T47D (cell line): ENCODE measurements around the gene KIAA0753.
A peak's percentile ranks its signal among the peaks of the same experiment; 100 is the strongest.
"Not testable (repeated sequence)": the region's sequence is repeated elsewhere in the genome, so short reads cannot be mapped to it uniquely, and the experiment has no call there.

Experiments
- DNase-seq, 2 experiments: peaks; one replicate each; pipeline versions ENCODE4 v3.0.0 to v3.0.0-alpha.2; 2011 to 2012; ENCODE audit warnings: low read depth in 1 of 2, low spot score in 1 of 2
- JUND ChIP-seq: IDR thresholded peaks from 2 replicates; pipeline ENCODE4 v1.6.1; 2012; ENCODE audit warnings: low read depth
- in situ Hi-C: cut with HindIII; loops from 2 replicates; pipeline ENCODE4 v1.10.0; 2016; ENCODE audit warnings: low sequenced_read_pairs, low pct_unique_long_range_greater_than_20kb

KIAA0753 gene

DNA sequence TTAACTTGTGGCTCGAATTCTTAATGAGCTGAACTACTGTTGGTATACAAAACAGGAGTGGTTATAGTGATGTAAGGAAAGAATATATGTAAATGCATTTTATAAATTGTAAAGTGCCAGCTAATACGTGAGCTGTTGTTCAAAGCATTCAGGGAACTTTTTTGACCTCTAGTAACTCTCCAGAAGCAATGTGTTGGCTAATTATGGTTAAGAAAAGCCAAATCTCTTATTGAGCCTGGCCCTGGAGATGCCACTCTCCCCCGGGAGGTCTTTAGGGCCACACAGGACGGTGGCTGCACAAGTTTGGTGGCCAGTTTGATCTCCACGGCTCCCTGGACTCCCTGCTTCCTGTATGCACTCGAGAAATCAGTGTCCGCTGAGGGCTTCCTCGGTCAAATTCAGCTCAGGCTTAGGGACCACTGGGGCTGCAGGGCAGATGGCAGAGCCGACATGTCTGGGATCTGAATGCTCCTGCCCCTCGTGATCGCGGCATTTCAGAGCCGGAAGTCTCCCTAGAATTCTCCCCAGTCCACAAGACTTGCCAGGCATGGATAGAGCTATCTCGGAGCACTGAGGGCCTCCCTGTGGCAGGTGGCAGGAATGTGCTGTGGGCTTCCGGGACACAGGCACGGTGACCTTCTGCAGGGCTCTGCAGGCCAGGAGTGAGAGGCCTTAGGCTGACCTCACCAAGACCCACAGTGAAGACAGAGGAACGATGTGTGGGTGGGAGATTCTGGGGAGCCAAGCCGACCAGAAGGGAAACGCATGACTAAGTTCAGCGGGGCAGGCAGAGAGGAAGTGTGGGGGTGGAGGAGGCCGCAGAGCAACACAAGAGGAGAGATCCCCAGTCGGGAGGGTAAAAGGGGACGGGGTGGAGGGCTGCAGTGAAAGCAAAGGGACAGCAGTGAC is 65.6 kb downstream of the KIAA0753 start:
- DNase-seq, result no peak
- in situ Hi-C loops, result no loop called here
- TF ChIP-seq JUND, result no peak

GRCh38 chr17:6573982-6574686 is 66.4 kb downstream of the KIAA0753 start:
- in situ Hi-C loops, result no loop called here

GRCh38 chr17:6573495-6573894 is 67.0 kb downstream of the KIAA0753 start:
- DNase-seq, in situ Hi-C loops: not testable (repeated sequence)

More at GRCh38 chr17:6573982-6574686, 66.4 kb downstream of the KIAA0753 start:
- no peak for DNase-seq
- TF ChIP-seq JUND, result no peak

DNA sequence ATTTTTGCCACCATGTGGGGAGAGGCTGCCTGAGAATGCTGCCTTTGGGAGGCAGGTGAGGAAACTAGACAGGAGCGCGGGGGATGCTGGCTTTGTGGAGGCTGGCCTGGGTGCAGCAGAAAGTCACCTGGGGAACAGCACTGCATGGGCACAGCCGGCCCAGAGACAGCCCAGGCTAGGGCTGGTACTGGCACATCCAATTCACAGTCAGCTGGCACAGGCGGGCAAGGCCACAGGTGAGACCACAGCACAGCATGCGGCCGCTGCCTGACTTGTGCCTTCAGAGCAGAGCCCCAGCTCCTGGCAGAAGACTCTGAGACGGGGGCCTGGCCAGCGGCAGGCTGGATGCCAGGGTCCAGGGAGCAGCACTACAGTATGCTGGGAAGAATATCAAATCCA is 67.5 kb downstream of the KIAA0753 start:
- no peak for DNase-seq
- TF ChIP-seq JUND, result no peak
- in situ Hi-C loops, result no loop called here

- no peak for DNase-seq
- in situ Hi-C loops, result no loop called here
Observed at GRCh38 chr17:6571452-6571781, 69.1 kb downstream of the KIAA0753 start.

DNA sequence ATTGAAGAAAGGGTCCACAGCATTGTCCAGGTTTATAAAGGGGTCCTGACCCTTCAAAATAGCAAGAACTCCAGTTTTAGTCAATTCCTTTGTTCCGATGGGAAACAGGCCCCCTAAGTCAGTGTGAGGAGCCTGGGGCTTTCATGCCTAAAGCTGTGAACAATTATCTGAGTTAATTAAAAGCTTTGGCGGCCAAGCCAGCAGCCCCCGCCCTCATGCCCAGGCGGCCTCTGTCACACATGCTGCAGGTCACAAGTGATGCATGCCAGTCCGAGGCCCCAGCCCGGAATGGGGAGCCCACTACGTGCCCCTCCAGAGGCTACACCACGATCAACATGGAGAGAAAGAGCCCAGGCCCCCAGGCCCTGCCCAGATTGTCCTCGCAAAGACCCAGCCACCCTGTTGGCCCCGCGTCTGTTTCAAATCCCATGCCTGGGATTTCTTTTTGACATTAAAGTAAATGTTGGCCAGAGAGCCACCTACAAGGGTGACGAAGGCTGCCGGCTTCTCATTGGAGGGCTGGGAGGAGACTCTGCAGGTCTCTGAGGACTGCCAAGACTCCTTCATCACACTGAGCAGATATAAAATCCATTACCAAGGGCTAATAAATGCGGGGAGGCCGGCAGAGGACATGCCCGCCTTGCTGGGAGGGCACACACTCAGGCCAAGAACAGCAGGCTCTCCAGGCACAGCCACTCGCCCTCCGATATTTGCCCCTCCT is 69.6 kb downstream of the KIAA0753 start:
- in situ Hi-C loops, result no loop called here
- DNase-seq, result no peak
- TF ChIP-seq JUND, result no peak

More at GRCh38 chr17:6571452-6571781, 69.1 kb downstream of the KIAA0753 start:
- no peak for TF ChIP-seq JUND

DNA sequence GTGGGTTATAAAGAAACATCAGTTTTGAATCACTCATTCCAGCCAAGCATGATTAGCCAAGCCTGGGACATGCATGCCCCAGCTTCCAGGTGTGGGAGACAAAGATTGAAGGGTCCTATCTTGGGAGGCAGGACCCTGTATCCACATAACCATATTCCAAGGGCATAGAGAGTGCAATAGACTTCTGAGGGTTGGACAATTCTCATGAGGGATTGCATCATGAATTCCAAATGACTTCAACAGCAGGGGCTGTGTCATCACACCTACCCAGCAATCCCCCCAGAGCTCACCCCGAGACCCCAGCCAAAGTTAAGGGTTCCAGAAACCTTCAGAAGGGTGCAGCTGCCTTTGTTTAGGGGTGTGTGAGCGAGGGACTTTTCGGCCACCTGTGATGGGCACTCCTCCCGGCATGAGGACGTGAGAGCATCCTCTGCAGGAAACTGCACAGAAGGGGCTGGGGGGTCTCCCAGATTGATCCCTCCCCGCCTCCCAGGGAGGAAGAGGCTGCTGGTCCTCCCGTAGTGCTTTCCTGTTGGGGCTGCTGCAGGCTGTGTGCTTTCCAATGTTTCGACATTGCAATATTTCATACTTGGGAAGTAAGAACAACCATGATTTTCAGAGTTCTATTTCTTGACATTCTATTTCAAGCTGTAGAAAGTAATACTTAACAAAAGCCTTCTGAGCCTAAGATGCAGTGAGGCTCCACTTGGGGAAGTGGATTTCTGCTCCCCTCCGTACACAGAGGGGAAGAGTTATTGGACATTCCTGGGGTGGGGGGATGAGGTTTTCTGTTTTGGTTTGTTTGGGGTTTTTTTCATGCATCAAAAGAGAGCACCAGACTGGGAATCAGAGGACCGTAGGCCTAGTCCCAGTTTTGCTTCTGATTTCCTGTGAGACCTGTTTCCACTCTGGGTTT is 70.9 kb downstream of the KIAA0753 start:
- TF ChIP-seq JUND, result no peak
- no peak for DNase-seq
- in situ Hi-C loops, result no loop called here

DNA sequence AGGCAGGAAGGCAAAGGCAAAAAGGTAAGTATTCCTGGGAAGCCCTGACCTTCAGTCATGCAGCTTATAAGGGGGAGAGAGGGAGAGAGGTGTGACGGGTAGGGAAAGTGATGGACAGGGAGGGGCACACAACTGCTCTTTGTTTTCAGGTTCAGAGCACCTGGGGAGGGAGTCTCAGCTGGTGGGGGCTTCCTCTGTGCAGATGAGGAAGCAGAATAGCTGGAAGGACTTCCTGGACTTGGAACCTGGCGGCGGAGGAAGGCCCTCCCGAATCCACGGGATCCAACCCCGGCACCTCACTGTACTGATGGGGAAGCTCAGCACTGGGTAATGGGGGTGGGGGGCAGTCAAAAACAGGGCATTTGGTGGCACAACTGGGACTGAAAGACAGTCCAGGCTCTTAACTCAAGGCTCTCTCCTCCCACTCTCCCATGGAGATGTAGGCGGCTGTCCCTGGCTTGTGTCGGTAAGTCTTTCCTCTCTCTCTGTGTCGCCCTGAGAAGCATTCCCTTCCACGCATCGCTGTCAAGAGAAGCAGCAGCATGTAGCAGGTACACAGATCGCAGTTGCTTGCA is 72.2 kb downstream of the KIAA0753 start:
- no peak for DNase-seq
- TF ChIP-seq JUND, result no peak
- in situ Hi-C loops, result no loop called here

DNA sequence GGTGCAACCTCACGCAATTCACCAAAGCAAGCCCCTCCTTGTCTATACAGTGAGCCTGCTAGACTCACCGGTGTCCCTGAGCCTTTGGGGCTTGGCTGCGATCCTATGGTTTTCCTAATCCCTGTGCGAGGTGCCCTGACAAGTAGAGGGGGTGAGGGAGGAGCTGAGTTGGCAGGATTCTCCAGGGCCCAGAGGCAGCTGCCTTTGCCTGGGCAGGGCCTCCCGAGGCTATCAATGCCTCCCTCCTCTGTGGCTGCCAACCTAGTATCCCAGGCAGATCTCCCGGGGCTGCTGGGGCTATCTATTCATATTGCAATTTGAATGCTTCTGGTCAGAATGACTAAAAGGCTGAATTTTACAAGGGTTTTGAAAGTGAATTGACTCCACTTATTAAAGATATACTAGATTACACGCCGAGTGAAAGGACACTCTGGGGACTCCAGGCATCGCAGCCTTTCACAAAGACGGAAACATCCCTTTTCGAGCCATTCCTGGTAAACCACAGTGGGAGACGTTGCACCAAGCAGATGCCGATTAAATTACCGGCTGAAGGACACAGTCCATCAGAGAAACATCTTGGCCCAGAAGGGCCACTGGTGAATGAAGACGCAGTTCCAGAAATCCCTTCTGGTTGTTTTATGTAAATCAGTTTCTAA is 72.9 kb downstream of the KIAA0753 start:
- in situ Hi-C loops, result no loop called here
- peak; percentile 38 to 67 for DNase-seq
- TF ChIP-seq JUND, result no peak

GRCh38 chr17:6561446-6561845 is 79.1 kb downstream of the KIAA0753 start:
- no peak for TF ChIP-seq JUND
- in situ Hi-C loops, result no loop called here
- DNase-seq, result no peak

- no peak for TF ChIP-seq JUND
- DNase-seq, result no peak
- in situ Hi-C loops, result no loop called here
Observed at GRCh38 chr17:6560496-6560895, 80.0 kb downstream of the KIAA0753 start.
